ENCODE results near the gene ARID3A. TPM values are rescaled to one million over a fixed set of nuclear protein-coding genes. Genes with fewer than 3 reads are reported as not detected.

The ARID3A gene
- polyA plus RNA-seq, 1 donor: 28.3 TPM

DNA sequence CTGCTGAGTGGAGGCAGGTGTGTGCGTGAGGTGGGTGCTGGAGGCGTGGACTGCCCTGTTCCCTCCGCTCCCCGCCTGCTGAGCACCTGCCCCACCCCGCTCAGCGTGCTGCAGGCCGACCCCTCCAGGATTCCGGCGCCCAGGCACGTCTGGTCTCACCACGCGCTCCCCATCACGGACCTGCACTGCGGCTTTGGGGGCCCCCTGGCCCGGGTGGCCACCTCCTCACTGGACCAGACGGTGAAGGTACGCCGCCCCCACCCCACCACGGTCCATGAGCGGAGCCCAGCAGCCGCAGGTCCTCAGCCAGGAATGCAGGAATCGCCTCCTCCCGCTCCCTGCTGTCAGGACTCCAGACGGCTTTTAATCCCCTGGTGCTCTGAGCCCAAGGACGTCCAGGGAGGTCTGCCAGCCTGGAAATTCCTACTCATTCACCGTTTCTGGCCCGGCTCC, 64.3 kb downstream of the ARID3A start:
- DNase-seq: no peak

DNA sequence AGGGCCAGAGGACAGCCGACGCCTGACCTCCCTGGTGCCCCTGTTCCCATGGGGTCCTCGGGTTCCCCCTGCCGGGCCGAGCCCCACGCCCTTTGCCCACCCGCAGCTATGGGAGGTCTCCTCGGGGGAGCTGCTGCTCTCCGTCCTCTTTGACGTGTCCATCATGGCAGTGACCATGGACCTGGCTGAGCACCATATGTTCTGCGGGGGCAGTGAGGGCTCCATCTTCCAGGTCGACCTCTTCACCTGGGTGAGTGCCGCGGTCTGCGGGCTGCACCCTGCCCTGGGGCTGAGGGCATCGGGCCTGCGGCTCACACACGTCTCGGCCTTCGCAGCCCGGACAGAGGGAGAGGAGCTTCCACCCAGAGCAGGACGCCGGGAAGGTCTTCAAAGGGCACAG, 64.9 kb downstream of the ARID3A start:
- DNase-seq: no peak

DNA sequence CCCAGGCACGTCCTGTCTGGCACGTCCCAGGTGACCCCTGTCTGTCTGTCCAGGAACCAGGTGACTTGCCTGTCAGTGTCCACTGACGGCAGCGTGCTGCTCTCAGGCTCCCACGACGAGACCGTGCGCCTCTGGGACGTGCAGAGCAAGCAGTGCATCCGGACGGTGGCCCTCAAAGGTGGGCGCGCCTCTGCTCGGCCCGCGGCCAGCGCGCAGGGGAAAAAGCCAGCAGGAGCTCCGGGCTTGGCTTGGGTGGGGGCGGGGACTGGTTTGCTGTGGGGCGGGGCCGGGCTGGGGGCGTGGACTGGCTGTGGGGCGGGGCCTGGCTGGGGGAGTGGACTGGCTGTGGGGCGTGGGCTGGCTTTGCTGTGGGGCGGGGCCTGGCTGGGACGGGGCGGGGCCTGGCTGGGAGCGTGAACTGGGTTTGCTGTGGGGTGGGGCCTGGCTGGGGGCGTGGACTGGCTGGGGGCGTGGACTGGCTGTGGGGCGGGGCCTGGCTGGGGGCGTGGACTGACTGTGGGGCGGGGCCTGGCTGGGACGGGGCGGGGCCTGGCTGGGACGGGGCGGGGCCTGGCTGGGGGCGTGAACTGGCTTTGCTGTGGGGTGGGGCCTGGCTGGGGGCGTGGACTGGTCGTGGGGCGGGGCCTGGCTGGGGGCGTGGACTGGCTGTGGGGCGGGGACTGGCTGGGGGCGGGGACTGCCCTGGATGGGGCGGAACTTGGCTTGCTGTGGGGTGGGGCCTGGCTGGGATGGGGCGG, 65.5 kb downstream of the ARID3A start:
- DNase-seq: no peak

DNA sequence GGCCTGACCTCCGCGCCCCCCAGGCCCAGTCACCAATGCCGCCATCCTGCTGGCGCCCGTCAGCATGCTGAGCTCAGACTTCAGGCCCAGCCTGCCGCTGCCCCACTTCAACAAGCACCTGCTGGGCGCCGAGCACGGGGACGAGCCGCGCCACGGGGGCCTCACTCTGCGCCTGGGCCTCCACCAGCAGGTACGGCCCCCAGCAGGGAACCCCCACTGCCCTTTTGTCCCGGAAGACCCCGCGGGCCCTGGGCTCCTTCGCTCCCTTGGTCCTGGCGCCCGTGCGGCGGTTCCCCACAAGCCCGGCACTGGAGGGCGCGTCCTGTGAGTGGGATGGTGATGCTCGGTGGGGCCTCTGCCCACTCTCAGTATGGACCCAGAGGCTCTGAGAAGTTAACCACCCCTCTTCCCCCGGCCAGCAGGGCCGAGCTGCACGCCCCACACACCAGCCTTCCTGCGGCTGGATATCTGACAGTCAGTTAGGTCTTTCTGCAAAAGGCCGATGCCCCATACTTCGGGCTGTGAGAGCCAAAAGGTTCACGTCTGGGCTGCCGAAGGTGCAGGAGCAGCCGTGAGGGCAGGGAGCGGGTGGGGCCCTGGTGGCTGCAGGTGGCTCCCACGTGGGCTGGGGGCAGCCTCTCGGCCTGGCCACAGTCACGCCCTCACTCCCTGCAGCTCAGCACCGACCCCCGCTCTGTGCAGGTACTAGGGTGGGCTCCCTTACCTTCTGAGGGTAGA, 66.3 kb downstream of the ARID3A start:
- DNase-seq: no peak

DNA sequence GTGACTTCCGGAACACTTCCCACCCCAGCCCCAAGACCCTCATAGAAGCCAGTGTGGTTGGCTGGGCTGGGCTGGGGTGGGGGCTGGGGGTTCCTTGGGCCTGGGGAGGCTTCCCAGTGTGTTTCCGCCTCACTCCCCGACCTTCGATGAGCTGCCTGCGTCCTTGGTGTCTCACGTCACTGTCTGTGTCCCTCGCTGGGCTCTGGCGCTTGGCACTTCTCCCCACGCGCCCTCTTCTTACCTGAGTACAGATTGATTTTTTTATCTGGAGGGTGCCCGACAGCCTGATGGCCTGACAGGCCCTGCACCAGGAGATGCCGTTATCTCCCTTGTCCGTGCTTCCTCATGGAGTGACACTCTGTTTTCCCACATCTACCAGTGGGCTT, 66.8 kb downstream of the ARID3A start:
- no peak for DNase-seq

DNA sequence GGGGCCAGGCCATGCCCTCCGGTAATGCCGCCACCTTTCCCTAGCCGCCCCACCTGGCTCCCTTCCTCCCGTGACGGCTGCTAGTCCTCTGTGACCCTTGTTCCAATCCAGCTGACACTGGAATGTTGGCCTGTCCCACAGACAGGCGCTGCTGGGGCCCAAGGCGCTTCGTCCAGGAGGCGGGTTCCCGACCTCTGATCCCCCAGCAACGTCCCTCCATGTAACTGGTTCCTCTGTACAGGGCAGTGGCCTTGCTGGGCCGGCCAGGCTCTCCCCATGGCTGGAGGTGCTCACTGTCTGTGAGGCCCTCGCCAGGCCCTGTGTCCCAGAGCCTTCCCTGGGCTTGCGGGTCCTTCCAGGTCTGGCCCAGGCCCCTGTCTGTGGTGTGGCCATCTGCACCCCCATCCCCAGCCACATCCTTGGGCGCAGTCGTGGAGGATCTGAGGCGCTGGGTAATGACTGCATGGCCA, 67.6 kb downstream of the ARID3A start:
- no peak for DNase-seq

DNA sequence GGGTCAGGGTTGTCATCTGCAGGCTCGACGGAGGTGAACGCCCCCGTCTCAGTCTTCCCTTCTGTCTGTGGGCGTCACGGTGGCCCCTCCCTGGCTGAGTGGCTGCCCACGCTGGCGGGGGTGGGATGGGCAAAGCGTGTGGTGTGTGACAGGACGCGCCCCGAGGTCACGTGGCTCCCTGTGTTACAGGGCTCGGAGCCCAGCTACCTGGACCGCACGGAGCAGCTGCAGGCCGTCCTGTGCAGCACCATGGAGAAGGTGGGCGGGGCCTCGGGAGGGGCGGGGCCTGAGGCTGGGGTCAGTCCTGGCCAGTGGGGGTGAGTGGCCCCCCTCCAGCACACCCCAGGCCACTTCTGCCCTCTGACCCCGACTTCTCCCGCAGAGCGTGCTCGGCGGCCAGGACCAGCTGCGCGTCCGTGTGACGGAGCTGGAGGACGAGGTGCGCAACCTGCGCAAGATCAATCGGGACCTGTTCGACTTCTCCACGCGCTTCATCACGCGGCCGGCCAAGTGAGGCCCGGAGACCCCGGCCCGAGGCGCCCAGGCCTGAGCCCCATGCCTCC, 68.1 kb downstream of the ARID3A start:
- DNase-seq: no peak

DNA sequence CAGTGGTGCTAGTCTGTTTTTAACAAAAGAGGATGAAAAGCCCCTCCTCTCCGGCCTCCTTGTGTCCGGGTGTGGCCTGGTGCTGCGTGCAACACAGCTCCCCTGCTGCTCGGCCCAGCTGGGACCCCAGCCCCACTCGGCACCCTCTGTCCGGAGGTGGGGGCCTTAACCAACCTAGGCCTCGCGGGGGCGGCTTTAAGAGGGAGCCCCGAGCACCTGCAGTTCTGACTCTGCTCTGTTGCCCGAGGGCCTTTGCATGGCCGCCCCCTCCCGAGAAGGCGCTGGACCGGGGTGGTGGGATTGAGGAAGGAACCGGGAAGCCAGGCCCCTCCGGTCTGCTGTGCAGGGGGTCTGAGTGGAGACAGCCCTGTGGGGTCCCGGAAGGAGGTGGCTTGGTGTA, 68.7 kb downstream of the ARID3A start:
- no peak for DNase-seq

DNA sequence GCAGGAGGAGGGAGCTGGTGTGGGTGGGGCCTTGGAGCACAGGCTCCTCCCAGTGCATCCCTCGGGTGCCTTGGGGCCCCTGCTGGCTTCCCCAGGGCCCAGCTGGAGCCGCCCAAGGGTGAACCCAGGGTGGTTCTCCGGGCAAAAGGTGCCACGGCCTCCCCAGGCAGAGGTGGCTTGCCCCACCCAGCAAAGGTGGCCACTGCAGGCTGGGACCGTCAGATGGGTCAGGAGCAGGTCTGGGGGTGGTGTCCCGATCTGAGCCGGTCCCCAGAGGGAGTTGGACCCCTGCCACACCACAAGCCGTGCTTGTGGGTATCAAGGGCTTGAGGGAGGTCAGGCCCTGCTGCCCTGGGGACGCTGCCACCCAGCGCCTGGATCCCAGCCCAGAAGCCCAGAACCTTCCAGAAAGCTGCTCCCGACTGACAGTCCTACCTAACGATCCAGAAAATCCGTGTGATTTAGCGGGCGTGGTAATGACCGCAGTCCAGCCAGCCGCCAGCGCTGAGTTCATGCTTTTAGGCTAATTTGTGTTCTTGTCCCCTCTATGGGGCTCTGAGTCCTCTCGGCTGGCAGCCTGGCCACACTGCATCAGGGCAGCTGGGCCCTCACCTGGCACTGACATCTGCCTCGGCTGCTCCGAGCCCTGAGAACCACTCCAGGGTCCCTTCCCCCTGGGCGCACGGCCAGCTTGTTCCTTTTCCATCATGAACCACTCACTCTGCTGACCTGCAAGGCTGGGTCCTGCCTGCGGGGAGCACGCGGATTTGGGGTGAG, 69.4 kb downstream of the ARID3A start:
- DNase-seq: no peak

DNA sequence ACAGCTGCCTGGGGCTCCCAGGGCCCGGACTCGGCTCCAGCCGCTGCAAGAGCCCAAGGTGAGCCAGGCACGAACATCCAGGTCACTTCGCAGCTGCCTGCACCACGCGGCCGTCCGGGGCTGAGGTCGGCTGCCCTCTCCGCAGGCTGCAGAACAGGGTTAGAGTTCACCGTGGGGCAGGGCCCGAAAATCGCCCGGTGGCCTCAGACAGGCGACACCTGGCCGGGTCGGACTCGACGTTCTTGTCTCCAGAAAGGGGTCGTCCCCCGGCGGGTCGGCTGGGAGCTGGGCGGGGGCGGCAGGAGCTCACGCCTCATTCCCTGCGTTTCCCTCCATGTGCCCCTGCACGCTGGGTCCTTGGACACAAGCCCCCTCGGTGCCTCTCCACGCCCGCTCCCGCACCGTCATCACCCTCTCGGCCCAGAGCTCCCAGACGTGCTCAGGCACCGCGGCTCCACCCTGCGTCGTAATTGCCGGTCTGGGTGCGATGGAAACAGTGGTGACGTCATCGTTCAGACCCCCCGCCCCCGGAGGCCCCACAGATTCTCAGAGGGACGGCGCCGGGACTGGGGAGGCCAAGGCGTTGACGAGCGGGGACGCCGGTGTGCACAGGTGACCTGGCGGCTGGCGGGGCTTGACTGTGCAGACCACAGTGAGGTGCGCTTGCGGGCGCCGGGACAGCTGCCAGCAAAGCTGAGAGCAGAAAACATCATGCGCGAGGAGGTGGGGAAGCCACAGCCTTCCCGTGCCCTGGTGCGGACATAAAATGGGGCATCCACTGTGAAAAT, 70.4 kb downstream of the ARID3A start:
- DNase-seq: no peak

DNA sequence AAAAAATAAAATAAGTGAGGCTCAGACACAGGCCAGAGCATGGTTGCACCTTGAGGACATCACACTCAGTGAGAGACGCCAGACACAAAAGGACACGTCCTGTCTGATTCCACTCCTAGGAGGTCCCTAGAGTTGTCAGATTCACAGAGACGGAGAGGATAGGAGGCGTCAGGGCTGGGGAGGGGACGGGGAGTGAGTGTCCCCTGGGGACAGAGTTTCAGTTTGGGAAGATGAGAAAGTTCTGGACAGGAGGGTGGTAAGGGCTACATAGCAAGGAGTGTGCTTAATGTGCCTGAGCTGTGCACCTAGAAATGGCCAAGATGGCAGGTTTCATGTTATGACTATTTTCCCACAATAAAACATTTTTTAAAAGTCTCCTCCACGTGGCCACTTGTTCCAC, 72.2 kb downstream of the ARID3A start:
- DNase-seq: no peak

DNA sequence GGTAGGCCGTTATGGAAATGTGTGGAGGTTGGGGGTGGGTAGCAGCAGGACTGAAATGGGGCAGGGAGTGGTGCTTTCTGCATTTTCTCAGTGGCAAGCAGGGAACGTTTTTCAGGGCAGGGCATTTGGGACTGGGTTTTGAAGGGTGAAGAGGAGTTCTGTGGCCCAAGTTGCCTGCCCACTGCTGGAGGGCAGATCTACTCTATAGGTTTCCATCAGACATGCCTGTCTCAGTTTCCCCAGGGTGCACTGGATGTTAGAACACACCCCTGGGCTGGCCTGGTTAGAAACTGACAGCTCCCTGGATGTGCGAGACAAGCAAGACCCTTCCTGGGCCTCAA, 73.5 kb downstream of the ARID3A start:
- no peak for DNase-seq

DNA sequence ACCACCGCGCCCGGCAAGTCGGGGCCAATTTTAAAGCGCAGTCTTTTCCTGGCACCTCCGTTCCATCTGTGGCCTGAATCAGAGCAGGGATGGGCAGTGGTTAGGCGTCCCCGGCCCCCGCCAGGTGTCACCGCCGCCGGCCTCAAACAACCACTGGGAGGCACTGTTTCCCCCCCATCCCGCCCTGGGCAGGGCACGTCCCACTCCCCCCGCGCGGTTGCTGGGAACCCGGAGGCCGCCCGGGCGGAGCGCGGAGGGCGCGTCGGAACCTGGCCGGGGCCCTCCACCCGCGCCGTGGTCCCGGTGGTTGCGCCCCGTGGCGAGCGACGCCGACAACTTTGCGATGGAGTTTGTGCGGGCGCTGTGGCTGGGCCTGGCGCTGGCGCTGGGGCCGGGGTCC, 74.3 kb downstream of the ARID3A start, which contains the start of gene GRIN3B:
TSS of gene GRIN3B (plus strand) at position 325 of the 400 bp plus-strand sequence. CDS start at position 344, 19 bp downstream.
- no peak for DNase-seq

DNA sequence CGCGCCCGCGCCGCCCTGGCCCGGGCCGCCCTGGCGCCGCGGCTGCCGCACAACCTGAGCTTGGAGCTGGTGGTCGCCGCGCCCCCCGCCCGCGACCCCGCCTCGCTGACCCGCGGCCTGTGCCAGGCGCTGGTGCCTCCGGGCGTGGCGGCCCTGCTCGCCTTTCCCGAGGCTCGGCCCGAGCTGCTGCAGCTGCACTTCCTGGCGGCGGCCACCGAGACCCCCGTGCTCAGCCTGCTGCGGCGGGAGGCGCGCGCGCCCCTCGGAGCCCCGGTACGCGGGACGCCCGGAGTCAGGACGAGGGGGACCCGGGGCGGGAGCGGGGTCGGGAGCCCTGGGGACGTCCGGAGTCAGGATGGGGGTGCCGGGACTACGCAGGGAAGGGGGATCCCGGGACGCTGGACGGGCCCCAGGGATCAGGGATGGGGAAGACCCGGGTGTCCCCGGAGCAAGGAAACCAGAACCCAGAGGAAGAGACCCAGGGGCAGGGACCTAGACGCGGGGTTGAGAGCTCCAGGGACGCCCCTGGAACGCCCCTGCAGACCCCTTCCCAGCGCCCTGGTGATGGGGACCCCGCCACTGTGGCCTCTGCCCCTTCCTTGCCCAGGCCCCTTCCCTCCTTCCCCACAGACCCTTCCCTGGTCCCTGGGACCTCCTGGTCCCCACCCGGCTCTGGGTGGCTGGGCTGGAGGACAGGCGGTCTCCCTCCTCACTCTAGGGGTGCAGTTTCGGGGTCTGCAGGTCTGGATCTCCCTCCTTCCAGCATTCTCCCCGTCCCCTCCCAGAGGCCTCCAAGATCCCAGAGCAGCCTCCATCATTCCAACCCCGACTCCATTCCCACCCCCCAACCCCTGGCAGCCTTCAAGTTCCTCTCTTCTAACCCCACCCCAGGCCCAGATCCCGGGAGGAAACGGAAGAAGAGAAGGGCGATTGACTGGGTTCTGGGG, 75.0 kb downstream of the ARID3A start:
- DNase-seq: no peak

DNA sequence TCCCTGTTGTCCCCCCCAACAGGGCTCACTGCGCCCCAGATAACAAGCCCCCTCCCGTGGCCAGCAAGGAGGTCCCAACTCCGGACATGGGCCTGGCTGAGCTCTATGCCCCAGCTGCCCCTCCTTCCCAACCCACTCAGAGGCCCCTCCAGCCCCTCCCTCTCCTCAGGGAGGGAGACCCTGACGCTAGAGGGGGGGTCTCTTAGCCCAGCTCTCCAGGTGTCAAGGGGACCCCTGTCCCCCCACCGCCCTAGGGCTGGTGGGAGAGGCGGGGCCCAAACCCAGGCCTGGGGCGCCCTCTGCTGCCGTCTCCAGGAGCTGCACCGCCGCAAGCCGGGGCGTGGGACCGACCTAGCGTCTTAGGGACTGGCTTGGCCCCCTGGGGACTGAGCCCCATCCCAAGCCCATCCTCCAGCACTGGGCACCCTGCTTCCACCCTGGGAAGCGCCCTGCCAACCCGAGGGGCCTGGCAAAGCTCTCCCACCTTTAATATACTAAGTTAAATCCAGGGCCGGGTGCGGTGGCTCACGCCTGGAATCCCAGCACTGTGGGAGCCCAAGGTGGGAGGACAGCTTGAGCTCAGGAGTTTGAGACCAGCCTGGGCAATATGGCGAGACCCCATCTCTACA, 75.8 kb downstream of the ARID3A start:
- DNase-seq: no peak

DNA sequence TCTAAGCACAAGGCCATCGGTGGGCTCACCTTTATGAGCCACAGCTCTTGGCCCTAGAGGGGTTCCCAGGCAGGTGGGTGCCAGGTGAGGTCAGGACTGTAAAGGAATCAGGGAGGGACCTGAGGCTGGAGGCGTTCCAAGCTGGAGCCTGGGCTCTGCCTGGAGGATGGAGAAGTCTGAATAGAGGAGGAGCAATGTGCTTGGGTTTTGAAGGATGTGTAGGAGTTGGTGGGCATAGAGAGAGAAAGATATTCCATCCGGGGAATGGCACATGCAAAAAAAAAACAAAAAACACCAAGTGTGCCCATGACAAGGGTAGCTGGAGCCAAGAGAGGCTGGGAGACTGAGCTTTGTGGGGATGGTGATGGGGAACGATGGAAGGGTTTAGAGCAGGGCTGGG, 76.8 kb downstream of the ARID3A start:
- DNase-seq: no peak

DNA sequence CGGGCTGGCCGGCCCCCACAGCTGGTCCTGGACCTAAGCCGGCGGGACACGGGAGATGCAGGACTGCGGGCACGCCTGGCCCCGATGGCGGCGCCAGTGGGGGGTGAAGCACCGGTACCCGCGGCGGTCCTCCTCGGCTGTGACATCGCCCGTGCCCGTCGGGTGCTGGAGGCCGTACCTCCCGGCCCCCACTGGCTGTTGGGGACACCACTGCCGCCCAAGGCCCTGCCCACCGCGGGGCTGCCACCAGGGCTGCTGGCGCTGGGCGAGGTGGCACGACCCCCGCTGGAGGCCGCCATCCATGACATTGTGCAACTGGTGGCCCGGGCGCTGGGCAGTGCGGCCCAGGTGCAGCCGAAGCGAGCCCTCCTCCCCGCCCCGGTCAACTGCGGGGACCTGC, 77.4 kb downstream of the ARID3A start:
- no peak for DNase-seq

DNA sequence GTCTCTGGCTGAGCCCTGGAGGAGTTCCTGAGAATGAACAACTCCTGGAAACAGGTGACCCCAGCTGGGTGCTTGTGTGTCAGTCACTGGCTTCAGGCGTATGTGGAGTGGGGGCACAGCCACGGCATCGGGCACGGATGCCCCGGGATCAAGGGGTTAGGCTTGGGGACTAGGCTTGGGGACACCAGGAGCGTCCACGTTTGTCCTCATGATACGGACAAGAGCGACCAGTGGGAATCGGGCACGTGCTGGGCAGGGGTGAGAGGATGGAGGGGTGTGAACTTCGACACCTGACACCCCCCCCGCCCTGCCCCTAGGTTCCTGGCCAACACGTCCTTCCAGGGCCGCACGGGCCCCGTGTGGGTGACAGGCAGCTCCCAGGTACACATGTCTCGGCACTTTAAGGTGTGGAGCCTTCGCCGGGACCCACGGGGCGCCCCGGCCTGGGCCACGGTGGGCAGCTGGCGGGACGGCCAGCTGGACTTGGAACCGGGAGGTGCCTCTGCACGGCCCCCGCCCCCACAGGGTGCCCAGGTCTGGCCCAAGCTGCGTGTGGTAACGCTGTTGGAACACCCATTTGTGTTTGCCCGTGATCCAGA, 78.5 kb downstream of the ARID3A start:
- no peak for DNase-seq

Measured in left kidney (tissue), 2 donors.